H1 (cell line): ENCODE measurements around the gene SNAI1. TPM values are rescaled to one million over a fixed set of nuclear protein-coding genes. Genes with fewer than 3 reads are reported as not detected.

Experiments
- CTCF ChIA-PET: fragments of 300-600 bp; sonication (Branson Sonifier 250); formaldehyde crosslinking; loops from one replicate; lab custom pipeline; 2021; ENCODE audit not compliant: partially characterized antibody; lab: Charles Lee
- POLR2A ChIA-PET: fragments of 300-600 bp; sonication (Branson Sonifier 250); formaldehyde crosslinking; loops from one replicate; lab custom pipeline; 2021; ENCODE audit warnings: inconsistent platforms; ENCODE audit not compliant: partially characterized antibody; lab: Charles Lee
- DNase-seq, 2 experiments: peaks; one replicate each; pipeline versions ENCODE4 v3.0.0 to v3.0.0-alpha.2; 2010 to 2022; ENCODE audit warnings: low spot score in 2 of 2, low read depth in 1 of 2, mixed read lengths in 1 of 2
- FAIRE-seq: peaks from 2 replicates; lab custom pipeline; 2011; peaks lifted over from hg19 to GRCh38; lab: Jason Lieb, UNC
- H2AFZ ChIP-seq: 2 replicates; pipeline ENCODE4 v1.8.1; 2012; ENCODE audit warnings: low read length, inconsistent platforms
- H2AK5ac ChIP-seq: 2 replicates; pipeline ENCODE4 v1.6.1; 2013; ENCODE audit warnings: low read depth, low read length
- H2BK120ac ChIP-seq: replicated peaks from 2 replicates; pipeline ENCODE3; 2013; ENCODE audit warnings: low read depth, low read length, inconsistent platforms
- H2BK12ac ChIP-seq: 2 replicates; pipeline ENCODE4 v1.6.1; 2013; ENCODE audit warnings: low read depth, low read length
- H2BK15ac ChIP-seq: 2 replicates; pipeline ENCODE4 v1.6.1; 2013; ENCODE audit warnings: low read length
- H2BK20ac ChIP-seq: 2 replicates; pipeline ENCODE4 v1.6.1; 2013; ENCODE audit warnings: low read length
- H2BK5ac ChIP-seq: 2 replicates; pipeline ENCODE4 v1.6.1; 2013; ENCODE audit warnings: low read depth, low read length
- H3K14ac ChIP-seq: 2 replicates; pipeline ENCODE4 v1.6.1; 2013; ENCODE audit warnings: inconsistent platforms; ENCODE audit not compliant: insufficient read length
- H3K18ac ChIP-seq: 2 replicates; pipeline ENCODE4 v1.6.1; 2013; ENCODE audit warnings: low read length; ENCODE audit errors: extremely low read depth
- H3K23ac ChIP-seq: 2 replicates; pipeline ENCODE4 v1.6.1; 2013; ENCODE audit warnings: inconsistent platforms; ENCODE audit not compliant: insufficient read length
- H3K23me2 ChIP-seq: 2 replicates; pipeline ENCODE4 v1.6.1; 2013; ENCODE audit warnings: low read depth, low read length
- H3K27ac ChIP-seq: 2 replicates; pipeline ENCODE4 v1.6.1; 2011; ENCODE audit warnings: low read depth, low read length, inconsistent platforms
- H3K27me3 ChIP-seq, 4 experiments: replicated peaks in 1 of 4; 1 replicate in 1 of 4; 2 replicates in 3 of 4; pipeline versions ENCODE4 v1.6.1 to v1.8.1; 2011 to 2013; ENCODE audit warnings: low read length in 3 of 4, mild to moderate bottlenecking in 3 of 4, inconsistent platforms in 2 of 4, mixed read lengths in 2 of 4, moderate library complexity in 1 of 4; ENCODE audit not compliant: control insufficient read depth in 3 of 4, insufficient read depth in 3 of 4; ENCODE audit errors: extremely low read depth in 1 of 4
- H3K36me3 ChIP-seq, 4 experiments: 2 replicates each; pipeline versions ENCODE4 v1.6.1 to v1.8.1; 2011 to 2013; ENCODE audit warnings: mild to moderate bottlenecking in 4 of 4, low read length in 3 of 4, moderate library complexity in 2 of 4, control low read depth in 1 of 4, inconsistent platforms in 1 of 4; ENCODE audit not compliant: insufficient read depth in 4 of 4, control insufficient read depth in 2 of 4
- H3K4ac ChIP-seq: replicated peaks from 2 replicates; pipeline ENCODE3; 2013; ENCODE audit warnings: low read length, low read depth, mixed read lengths, inconsistent platforms; ENCODE audit not compliant: insufficient read length
- H3K4me1 ChIP-seq, 4 experiments: replicated peaks in 1 of 4; 1 replicate in 1 of 4; 2 replicates in 3 of 4; pipeline versions ENCODE4 v1.6.1 to v1.8.1; 2011 to 2013; ENCODE audit warnings: low read length in 3 of 4, inconsistent platforms in 2 of 4, mixed read lengths in 1 of 4; ENCODE audit not compliant: insufficient read depth in 4 of 4, control insufficient read depth in 3 of 4
- H3K4me2 ChIP-seq, 2 experiments: 2 replicates each; pipeline versions ENCODE4 v1.6.1 to v1.8.1; 2011 to 2013; ENCODE audit warnings: low read depth in 2 of 2, low read length in 2 of 2, control low read depth in 1 of 2, inconsistent platforms in 1 of 2, mild to moderate bottlenecking in 1 of 2; ENCODE audit not compliant: insufficient read depth in 1 of 2
- H3K4me3 ChIP-seq, 4 experiments: fragments of 200-600, 300-600 bp in 1 of 4; sonication (generic), shearing (Covaris generic), sonication (Bioruptor Twin) in 1 of 4; 2 replicates each; pipeline versions ENCODE4 v1.5.1 to v1.8.1; 2011 to 2016; ENCODE audit warnings: low read length in 4 of 4, low read depth in 3 of 4, control low read depth in 2 of 4, inconsistent platforms in 2 of 4, mild to moderate bottlenecking in 2 of 4, mixed read lengths in 1 of 4, moderate library complexity in 1 of 4; ENCODE audit not compliant: insufficient read depth in 2 of 4; ENCODE audit errors: extremely low read depth in 1 of 4
- H3K56ac ChIP-seq: replicated peaks from 2 replicates; pipeline ENCODE3; 2013; ENCODE audit warnings: low read depth, mild to moderate bottlenecking, mixed read lengths, low read length, inconsistent platforms; ENCODE audit not compliant: insufficient read length
- H3K79me1 ChIP-seq: 2 replicates; pipeline ENCODE4 v1.6.1; 2013; ENCODE audit warnings: low read depth, low read length, control low read depth
- H3K79me2 ChIP-seq, 2 experiments: 2 replicates each; pipeline versions ENCODE4 v1.6.1 to v1.8.1; 2012 to 2013; ENCODE audit warnings: low read length in 2 of 2, mild to moderate bottlenecking in 2 of 2, inconsistent platforms in 1 of 2; ENCODE audit not compliant: insufficient read depth in 2 of 2, control insufficient read depth in 1 of 2
- H3K9ac ChIP-seq, 4 experiments: replicated peaks in 1 of 4; 1 replicate in 1 of 4; 2 replicates in 3 of 4; pipeline versions ENCODE4 v1.6.1 to v1.8.1; 2011 to 2013; ENCODE audit warnings: low read depth in 3 of 4, low read length in 3 of 4, control low read depth in 2 of 4, mild to moderate bottlenecking in 2 of 4, moderate library complexity in 2 of 4, inconsistent platforms in 1 of 4; ENCODE audit errors: extremely low read depth in 1 of 4
- H3K9me3 ChIP-seq, 2 experiments: 2 replicates each; pipeline versions ENCODE4 v1.6.1 to v1.8.1; 2012 to 2013; ENCODE audit warnings: mild to moderate bottlenecking in 2 of 2, moderate library complexity in 2 of 2, control low read depth in 1 of 2, inconsistent platforms in 1 of 2, low read depth in 1 of 2, low read length in 1 of 2, mixed read lengths in 1 of 2; ENCODE audit not compliant: insufficient read depth in 2 of 2
- H4K20me1 ChIP-seq, 2 experiments: replicated peaks in 1 of 2; 2 replicates each; pipeline versions ENCODE3 to v1.8.1; 2011 to 2013; ENCODE audit warnings: inconsistent platforms in 2 of 2, low read length in 2 of 2, mild to moderate bottlenecking in 1 of 2; ENCODE audit not compliant: insufficient read depth in 2 of 2, control insufficient read depth in 1 of 2
- H4K5ac ChIP-seq: 2 replicates; pipeline ENCODE4 v1.6.1; 2013; ENCODE audit warnings: low read length, low read depth, mixed read lengths, inconsistent platforms; ENCODE audit not compliant: insufficient read length
- H4K8ac ChIP-seq: 2 replicates; pipeline ENCODE4 v1.8.0; 2013; ENCODE audit warnings: mild to moderate bottlenecking, moderate library complexity, low read length, inconsistent platforms; ENCODE audit not compliant: insufficient read depth; ENCODE audit errors: extremely low read depth
- H4K91ac ChIP-seq: replicated peaks from 2 replicates; pipeline ENCODE3; 2013; ENCODE audit warnings: low read length, mixed read lengths, inconsistent platforms; ENCODE audit not compliant: insufficient read length
- BCL11A ChIP-seq, 2 experiments: IDR thresholded peaks; one replicate each; pipeline ENCODE4 v1.6.1; 2011; ENCODE audit warnings: low read depth in 2 of 2, low read length in 2 of 2, mild to moderate bottlenecking in 2 of 2
- CEBPB ChIP-seq: IDR thresholded peaks from 2 replicates; pipeline ENCODE4 v1.6.1; 2012; ENCODE audit warnings: low read depth, low read length
- KDM5A ChIP-seq: fragments of 200-600 bp; IDR thresholded peaks from 2 replicates; pipeline ENCODE4 v1.7.1; 2012; ENCODE audit warnings: mild to moderate bottlenecking, low read length, inconsistent platforms, mixed read lengths
- PHF8 ChIP-seq: fragments of 200-600 bp; sonication (generic); conservative IDR thresholded peaks from 2 replicates; pipeline ENCODE4 v1.7.1; 2012; ENCODE audit warnings: low read depth, mild to moderate bottlenecking, inconsistent platforms, low read length, moderate library complexity
- TBP ChIP-seq: IDR thresholded peaks from 2 replicates; pipeline ENCODE4 v1.6.1; 2011; ENCODE audit warnings: low read depth, low read length, improper control_type of control experiment
- WGBS, 2 experiments: shearing (Covaris generic) in 1 of 2; methylation state at CpG; one replicate each; pipeline versions ENCODE4 v1.1.6 to v1.1.7; 2013 to 2015; ENCODE audit warnings: low lambda C conversion rate in 2 of 2, mixed read lengths in 2 of 2, inconsistent platforms in 1 of 2, low coverage in 1 of 2, missing lambda C conversion rate in 1 of 2; ENCODE audit not compliant: insufficient replicate concordance in 2 of 2, insufficient coverage in 1 of 2, insufficient read length in 1 of 2; ENCODE audit errors: extremely low coverage in 1 of 2, missing lambda C conversion rate in 1 of 2; 5-methylcytosine and 5-hydroxymethylcytosine counted together
- polyA plus RNA-seq, 7 experiments: library from polyadenylated mRNA; depleted of rRNA in 3 of 7; stranded (reverse) in 5 of 7; unstranded in 2 of 7; fragments of >200 nt in 5 of 7; fragments of 200-250 nt in 2 of 7; gene quantifications; 1 replicate in 5 of 7; 2 replicates in 1 of 7; 4 replicates in 1 of 7; pipeline versions ENCODE4 v1.2.1 to v1.2.3, GENCODE V29; 2011 to 2013; ENCODE audit warnings: missing spikeins in 2 of 7, mixed read lengths in 2 of 7
- total RNA-seq: library from RNA; stranded (reverse); fragmentation: NEBNext Ultra II Directional; extraction: Animal tissue kit (Norgen Biotek cat#: 25700); gene quantifications from 2 replicates; pipeline ENCODE4 v1.2.1, GENCODE V29; 2021

The SNAI1 gene
- total and polyA plus RNA-seq, 2 of the 8 experiments (the other 6 are each of a cell fraction or from before 2014, with no cell fraction given): 6.5 to 8.0 TPM

- Histone ChIP-seq H2BK20ac (no peak overlapping the region), H3K4me2 (no peak overlapping the region), H3K4ac (no peak overlapping the region), H3K18ac (no peak overlapping the region), H3K23me2 (no peaks in the 10 kb centered on the region), H3K9me3 (no peaks in the 10 kb centered on the region), H2AK5ac (no peak overlapping the region), H3K9ac (no peak overlapping the region), H4K8ac (no peak overlapping the region), H2BK12ac (no peak overlapping the region), H4K91ac (no peak overlapping the region), H3K14ac (no peak overlapping the region), H3K27me3 (no peaks in the 10 kb centered on the region), H3K56ac (no peak overlapping the region), H4K20me1 (no peaks in the 10 kb centered on the region), H2AFZ (no peak overlapping the region), H4K5ac (no peak overlapping the region), H3K27ac (no peak overlapping the region), H2BK5ac (no peak overlapping the region), H3K79me1 (no peaks in the 10 kb centered on the region), H3K4me1 (peaks cover 0 to 7% (median 2%) of the 10 kb centered on the region in 4 experiments; a peak in 2 of 7 replicates), H3K4me3 (no peak overlapping the region), H2BK120ac (no peak overlapping the region), H3K23ac (no peak overlapping the region), H2BK15ac (no peak overlapping the region), H3K36me3 (no peaks in the 10 kb centered on the region), H3K79me2 (no peaks in the 10 kb centered on the region)
- no peak for TF ChIP-seq CEBPB
- no peak for TF ChIP-seq TBP
- TF ChIP-seq PHF8: no peak
- TF ChIP-seq BCL11A (IDR thresholded peaks at IDR 0.05; ENCODE audit: low read depth in 2 of 2, low read length in 2 of 2): no peak
- TF ChIP-seq KDM5A: no peak
- DNase-seq: no peak
- WGBS, 2 experiments: 87% methylated on average over 9 of the region's 9 CpGs; no CpG with 5 or more reads in 1 of the 2 experiments
- FAIRE-seq: no peak
- CTCF ChIA-PET: interaction anchor here (0.8 to 3.9 kb wide), 20 partner anchors 9 to 187 kb away, joined by 3 to 22 read pairs (median 5); partner anchors contain the start of gene PEDS1
- POLR2A ChIA-PET: interaction anchor here (1.3 to 2.0 kb wide), 5 partner anchors 8 to 103 kb away, joined by 3 to 8 read pairs (median 4); no protein-coding TSS in a partner anchor
Observed at GRCh38 chr20:49965781-49966305, 16.9 kb upstream of the SNAI1 start.
